CD4-positive, alpha-beta T cell (primary cell): ENCODE results near the gene RSKR. TPM values are rescaled to one million over a fixed set of nuclear protein-coding genes. Genes with fewer than 3 reads are reported as not detected.

Experiments used
- ATAC-seq: fragments of 200-7000 bp; cut with Tn5 transposase; one replicate; pipeline ENCODE4 v1.10.0; 2022; ENCODE audit warnings: mild to moderate bottlenecking; ENCODE audit not compliant: poor library complexity
- CTCF ChIA-PET: fragments of 350-600 bp; sonication (Branson Sonifier 250); formaldehyde crosslinking; loops from one replicate; lab custom pipeline; 2021; ENCODE audit warnings: antibody characterized with exemption, inconsistent platforms; lab: Charles Lee
- POLR2A ChIA-PET: fragments of 350-600 bp; sonication (Branson Sonifier 250); formaldehyde crosslinking; loops from one replicate; lab custom pipeline; 2021; ENCODE audit warnings: antibody characterized with exemption, inconsistent platforms; lab: Charles Lee
- DNase-seq, 14 experiments: peaks; one replicate each; pipeline ENCODE4 v3.0.0-alpha.2; 2013 to 2020; ENCODE audit warnings: mixed read lengths in 2 of 14
- H3K27ac ChIP-seq, 2 donors: one replicate each; pipeline versions ENCODE4 v1.5.1 to v1.7.0; 2013; ENCODE audit warnings: low read length in 2 of 2, low read depth in 1 of 2, mild to moderate bottlenecking in 1 of 2
- H3K27me3 ChIP-seq, 2 experiments: 1 replicate in 1 of 2; 2 replicates in 1 of 2; pipeline versions ENCODE4 v1.6.1 to v1.7.0; 2013; ENCODE audit warnings: low read length in 2 of 2, control low read depth in 1 of 2, mild to moderate bottlenecking in 1 of 2, moderate library complexity in 1 of 2; ENCODE audit not compliant: insufficient read depth in 2 of 2, control insufficient read depth in 1 of 2
- H3K36me3 ChIP-seq: one replicate; pipeline ENCODE4 v1.6.1; 2013; ENCODE audit warnings: low read length, control low read depth; ENCODE audit not compliant: insufficient read depth
- H3K4me1 ChIP-seq: one replicate; pipeline ENCODE4 v1.6.1; 2013; ENCODE audit warnings: low read length, control low read depth; ENCODE audit not compliant: insufficient read depth
- H3K4me3 ChIP-seq: one replicate; pipeline ENCODE4 v1.5.1; 2013; ENCODE audit warnings: mild to moderate bottlenecking, low read length, moderate library complexity
- H3K9me3 ChIP-seq, 2 experiments: 1 replicate in 1 of 2; 2 replicates in 1 of 2; pipeline versions ENCODE4 v1.6.1 to v1.7.0; 2013; ENCODE audit warnings: low read length in 2 of 2, mild to moderate bottlenecking in 2 of 2, control low read depth in 1 of 2, moderate library complexity in 1 of 2; ENCODE audit not compliant: control insufficient read depth in 1 of 2, insufficient read depth in 1 of 2
- H3K27ac Mint-ChIP-seq: one replicate; pipeline ENCODE4 v1.8.0; 2020; ENCODE audit warnings: mixed read lengths
- H3K27me3 Mint-ChIP-seq: one replicate; pipeline ENCODE4 v1.8.0; 2021; ENCODE audit warnings: mixed read lengths
- H3K36me3 Mint-ChIP-seq: one replicate; pipeline ENCODE4 v1.8.0; 2021; ENCODE audit warnings: low read depth, mixed read lengths
- H3K4me1 Mint-ChIP-seq: one replicate; pipeline ENCODE4 v1.8.0; 2021; ENCODE audit warnings: low read depth, mixed read lengths
- H3K4me3 Mint-ChIP-seq: one replicate; pipeline ENCODE4 v1.8.0; 2020; ENCODE audit warnings: mild to moderate bottlenecking, mixed read lengths
- H3K9me3 Mint-ChIP-seq: one replicate; pipeline ENCODE4 v1.8.0; 2020; ENCODE audit warnings: mixed read lengths
- CTCF ChIP-seq: fragments of 200-600 bp; IDR thresholded peaks from one replicate; pipeline ENCODE4 v1.8.0; 2022; ENCODE audit warnings: antibody characterized with exemption, mild to moderate bottlenecking
- intact Hi-C, 2 experiments: fragments of 100-400 bp; cut with DNase I in 1 of 2; cut with micrococcal nuclease in 1 of 2; formaldehyde crosslinking; loops; one replicate each; pipeline versions ENCODE4 v1.15.1 to v1.9.0; 2023 to 2025; cut with DNase I, micrococcal nuclease
- total RNA-seq, 174 experiments: library from RNA in 2 of 174; stranded (reverse) in 2 of 174; gene quantifications; one replicate each; pipeline ENCODE4 v1.2.3 and lab custom pipeline; 2021 to 2026

Gene RSKR
- total RNA-seq, 2 experiments from 2014 or later, result 13.7 to 14.8 TPM

- H3K36me3 Mint-ChIP-seq, result peaks cover 83% of the 10 kb centered on the region
- no peaks in the 10 kb centered on the region for H3K9me3 Mint-ChIP-seq
- H3K4me3 Mint-ChIP-seq, result peak overlapping the region; percentile 93
- DNase-seq (peak in 7 of 14 experiments; percentile 12 to 54 (median 32)), ATAC-seq (no peak)
- H3K27me3 Mint-ChIP-seq, result no peaks in the 10 kb centered on the region
- H3K36me3 ChIP-seq, result peaks cover 52% of the 10 kb centered on the region
- H3K4me1 Mint-ChIP-seq, result peaks cover 45% of the 10 kb centered on the region
- ChIA-PET POLR2A (interaction anchor here (0.6 to 8.1 kb wide), 15 partner anchors 18 to 604 kb away, joined by 3 to 115 read pairs (median 8); partner anchors contain the start of genes ALDOC, NEK8, PHF12 and PIGS), CTCF (interaction anchor here (0.9 to 3.7 kb wide), 6 partner anchors 10 to 480 kb away, joined by 3 to 27 read pairs (median 3); partner anchors contain the start of genes ALDOC, NEK8, SDF2 and SUPT6H)
- intact Hi-C loops, result loop anchor here in 1 of 2 experiments (2.0 to 10.0 kb wide), 3 partner anchors 45 to 309 kb away; partner anchors contain the start of genes ALDOC, IFT20, SPAG5 and TNFAIP1
- H3K4me1 ChIP-seq, result peaks cover 50% of the 10 kb centered on the region
- peak overlapping the region; percentile 94 for H3K4me3 ChIP-seq
- H3K27ac ChIP-seq, result peak overlapping the region; percentile 60 to 76
- no peaks in the 10 kb centered on the region for H3K9me3 ChIP-seq
- peak overlapping the region; percentile 96 for H3K27ac Mint-ChIP-seq
- no peak for TF ChIP-seq CTCF
- H3K27me3 ChIP-seq, result no peaks in the 10 kb centered on the region
These were observed 30.2 kb upstream of the RSKR start for GRCh38 chr17:28643983-28644786.

- peak overlapping the region; percentile 15 for H3K4me3 Mint-ChIP-seq
- POLR2A ChIA-PET, result no interaction called here
- CTCF ChIA-PET, result interaction anchor here (1.4 kb wide), 1 partner anchor 20 kb away, joined by 3 read pairs; no protein-coding TSS in a partner anchor
These were observed 27.6 kb upstream of the RSKR start for GRCh38 chr17:28641579-28641978.

GRCh38 chr17:28635506-28635905, 21.5 kb upstream of the RSKR start:
- intact Hi-C loops, result no loop called here
- ChIA-PET POLR2A (interaction anchor here (0.8 kb wide), 1 partner anchor 10 kb away, joined by 3 read pairs; the partner anchor contains the start of gene BLTP2), CTCF (no interaction called here)
- Mint-ChIP-seq H3K9me3 (no peaks in the 10 kb centered on the region), H3K27me3 (no peaks in the 10 kb centered on the region), H3K36me3 (peaks cover 98% of the 10 kb centered on the region), H3K4me3 (no peak overlapping the region), H3K4me1 (peaks cover 21% of the 10 kb centered on the region), H3K27ac (no peak overlapping the region)
- DNase-seq (no peak), ATAC-seq (no peak)
- peaks cover 5% of the 10 kb centered on the region for H3K4me1 ChIP-seq
- no peaks in the 10 kb centered on the region for H3K27me3 ChIP-seq
- H3K9me3 ChIP-seq, result no peaks in the 10 kb centered on the region
- peaks cover 98% of the 10 kb centered on the region for H3K36me3 ChIP-seq
- no peak for TF ChIP-seq CTCF
- no peak overlapping the region for H3K27ac ChIP-seq
- no peak overlapping the region for H3K4me3 ChIP-seq

More at GRCh38 chr17:28641579-28641978, 27.6 kb upstream of the RSKR start:
- Histone ChIP-seq H3K4me3 (no peak overlapping the region), H3K36me3 (peaks cover 64% of the 10 kb centered on the region), H3K27ac (no peak overlapping the region), H3K4me1 (peaks cover 41% of the 10 kb centered on the region), H3K9me3 (no peaks in the 10 kb centered on the region), H3K27me3 (no peaks in the 10 kb centered on the region)
- DNase-seq (no peak), ATAC-seq (no peak)
- intact Hi-C loops, result loop anchor here in 1 of 2 experiments (5.0 to 10.0 kb wide), 2 partner anchors 64 to 307 kb away; partner anchors contain the start of genes ALDOC, IFT20 and TNFAIP1
- no peaks in the 10 kb centered on the region for H3K27me3 Mint-ChIP-seq
- TF ChIP-seq CTCF, result no peak
- H3K27ac Mint-ChIP-seq, result no peak overlapping the region
- peaks cover 42% of the 10 kb centered on the region for H3K4me1 Mint-ChIP-seq
- peaks cover 85% of the 10 kb centered on the region for H3K36me3 Mint-ChIP-seq
- H3K9me3 Mint-ChIP-seq, result no peaks in the 10 kb centered on the region
